VCaP (cell line): ENCODE results near the gene NAALADL2.
"Not testable (repeated sequence)": the region's sequence is repeated elsewhere in the genome, so short reads cannot be mapped to it uniquely, and the experiment has no call there.

ENCODE experiments used
- H3K27ac ChIP-seq: fragments of 450-650 bp; 2 replicates; pipeline ENCODE4 v1.5.1; 2017
- TF ChIP-seq, protein P1 (sequence below): fragments of 450-650 bp; conservative IDR thresholded peaks from 2 replicates; pipeline ENCODE4 v1.5.1; 2017; ENCODE audit warnings: mild to moderate bottlenecking, moderate library complexity

Gene NAALADL2

DNA sequence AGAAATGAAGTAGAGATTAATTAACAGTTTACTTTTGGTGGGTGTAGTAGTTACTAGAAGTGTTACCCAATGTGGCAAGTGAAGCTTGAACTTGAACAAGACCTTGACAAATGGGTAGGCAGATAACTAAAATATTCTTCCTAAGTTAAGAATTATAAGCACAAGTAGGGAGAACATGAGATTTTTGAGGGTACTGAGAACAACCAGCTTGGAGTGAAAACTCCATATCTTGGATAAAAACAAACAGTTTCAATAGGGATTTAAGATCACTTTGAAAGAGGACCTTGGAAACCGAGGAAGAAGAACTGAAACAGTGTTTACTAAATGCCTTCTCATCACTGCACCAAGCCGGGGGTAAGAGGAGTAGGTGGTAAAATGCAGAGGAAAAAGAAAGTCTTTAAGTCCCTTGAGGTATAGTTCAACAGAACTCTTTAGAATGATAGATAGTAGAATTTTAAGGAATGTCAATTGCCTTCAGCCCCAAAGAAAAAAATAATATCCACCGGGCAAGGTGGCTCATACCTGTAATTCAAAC is 496.7 kb downstream of the NAALADL2 start:
- H3K27ac ChIP-seq, result no peak overlapping the region
- TF ChIP-seq, protein P1, sequence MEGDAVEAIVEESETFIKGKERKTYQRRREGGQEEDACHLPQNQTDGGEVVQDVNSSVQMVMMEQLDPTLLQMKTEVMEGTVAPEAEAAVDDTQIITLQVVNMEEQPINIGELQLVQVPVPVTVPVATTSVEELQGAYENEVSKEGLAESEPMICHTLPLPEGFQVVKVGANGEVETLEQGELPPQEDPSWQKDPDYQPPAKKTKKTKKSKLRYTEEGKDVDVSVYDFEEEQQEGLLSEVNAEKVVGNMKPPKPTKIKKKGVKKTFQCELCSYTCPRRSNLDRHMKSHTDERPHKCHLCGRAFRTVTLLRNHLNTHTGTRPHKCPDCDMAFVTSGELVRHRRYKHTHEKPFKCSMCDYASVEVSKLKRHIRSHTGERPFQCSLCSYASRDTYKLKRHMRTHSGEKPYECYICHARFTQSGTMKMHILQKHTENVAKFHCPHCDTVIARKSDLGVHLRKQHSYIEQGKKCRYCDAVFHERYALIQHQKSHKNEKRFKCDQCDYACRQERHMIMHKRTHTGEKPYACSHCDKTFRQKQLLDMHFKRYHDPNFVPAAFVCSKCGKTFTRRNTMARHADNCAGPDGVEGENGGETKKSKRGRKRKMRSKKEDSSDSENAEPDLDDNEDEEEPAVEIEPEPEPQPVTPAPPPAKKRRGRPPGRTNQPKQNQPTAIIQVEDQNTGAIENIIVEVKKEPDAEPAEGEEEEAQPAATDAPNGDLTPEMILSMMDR, result no peak

DNA sequence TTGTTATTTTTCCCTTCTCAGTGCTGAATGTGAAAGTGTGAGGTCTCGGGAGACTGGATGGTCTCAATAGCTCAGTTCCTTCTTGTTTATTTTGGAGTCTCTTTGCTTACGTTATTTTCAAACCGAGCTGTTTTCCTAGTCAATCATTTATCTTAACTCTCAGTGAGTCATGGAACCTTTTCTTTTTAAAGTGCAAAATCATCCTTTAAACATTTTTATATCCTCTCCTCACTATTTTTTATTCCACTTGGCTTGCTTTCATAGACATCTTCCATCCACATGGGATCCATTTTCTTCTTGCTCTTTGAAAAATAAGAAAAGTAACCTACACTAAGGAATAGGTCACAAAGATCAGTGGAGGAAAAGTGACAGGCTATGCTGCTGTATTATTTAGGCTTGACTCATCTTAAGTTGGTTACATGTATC is 497.8 kb downstream of the NAALADL2 start:
- H3K27ac ChIP-seq, result no peak overlapping the region
- TF ChIP-seq, protein P1, result no peak

DNA sequence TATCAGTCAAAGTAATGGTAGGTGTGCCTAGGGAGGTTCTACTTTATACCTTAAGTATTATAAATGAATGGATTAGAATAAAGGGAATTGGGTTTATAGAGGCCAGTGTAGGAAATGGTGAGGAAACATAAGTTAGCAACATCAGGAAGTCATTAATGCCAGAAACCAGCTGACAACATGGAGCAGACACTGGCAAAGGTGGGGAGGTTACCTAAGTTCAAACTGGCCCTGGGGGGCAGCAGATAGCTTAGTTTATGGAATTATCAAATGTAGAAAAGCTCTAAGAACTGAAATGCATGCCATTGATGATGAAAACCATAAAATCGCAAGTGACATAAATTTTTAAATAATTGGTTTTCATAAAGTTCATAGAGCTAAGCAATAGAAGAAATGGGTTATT is 498.6 kb downstream of the NAALADL2 start:
- TF ChIP-seq, protein P1, result no peak
- no peak overlapping the region for H3K27ac ChIP-seq

DNA sequence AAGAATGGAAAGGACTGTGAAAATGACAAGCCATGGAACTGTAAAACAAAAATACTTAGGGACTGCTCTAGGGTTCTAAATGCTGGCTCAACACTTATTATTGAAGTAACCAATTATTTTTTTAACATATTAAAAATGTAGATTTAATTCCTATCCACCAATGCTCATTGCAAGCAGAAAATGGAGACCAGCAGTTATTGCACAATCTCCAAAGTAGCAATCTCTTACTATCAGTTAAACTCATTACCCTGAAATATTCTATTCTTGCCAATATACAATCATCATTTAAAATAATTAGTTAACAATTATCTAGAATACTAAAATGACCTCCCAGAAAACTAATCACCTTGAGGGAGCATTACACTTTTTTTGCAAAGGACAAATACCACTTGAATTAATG is 499.8 kb downstream of the NAALADL2 start:
- TF ChIP-seq, protein P1, result no peak
- H3K27ac ChIP-seq, result no peak overlapping the region

DNA sequence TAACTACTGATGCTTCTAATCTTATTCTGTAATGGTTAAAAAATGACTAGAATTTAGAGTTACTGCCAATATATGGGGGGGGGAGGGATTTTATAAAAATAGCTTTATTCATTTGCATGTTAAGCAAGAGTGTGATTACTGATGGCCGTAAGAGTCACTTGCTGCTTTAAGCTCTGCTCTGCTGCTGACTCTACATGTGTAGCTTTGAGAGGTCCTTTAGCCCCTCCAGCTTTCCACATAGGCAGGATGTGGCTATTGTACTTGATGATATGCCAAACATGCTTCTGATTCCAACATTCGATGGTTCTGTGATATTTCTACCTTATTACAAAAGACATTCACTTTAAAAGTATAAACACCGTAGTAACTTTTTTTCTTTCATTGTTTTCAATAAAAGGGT is 511.3 kb downstream of the NAALADL2 start:
- H3K27ac ChIP-seq, result not testable (repeated sequence)

DNA sequence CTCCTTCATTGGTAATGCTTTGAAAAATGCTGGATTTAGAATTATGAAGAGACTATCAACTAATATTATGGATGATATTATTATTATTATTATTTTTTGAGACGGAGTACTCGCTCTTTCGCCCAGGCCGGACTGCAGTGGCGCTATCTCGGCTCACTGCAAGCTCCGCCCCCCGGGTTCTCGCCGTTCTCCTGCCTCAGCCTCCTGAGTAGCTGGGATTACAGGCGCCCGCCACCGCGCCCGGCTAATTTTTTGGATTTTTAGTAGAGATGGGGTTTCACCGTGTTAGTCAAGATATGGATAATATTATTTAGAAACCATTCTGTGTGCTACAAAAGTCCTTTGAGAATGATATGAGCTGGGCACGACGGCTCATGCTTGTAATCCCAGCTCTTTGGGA is 512.1 kb downstream of the NAALADL2 start:
- not testable (repeated sequence) for H3K27ac ChIP-seq

DNA sequence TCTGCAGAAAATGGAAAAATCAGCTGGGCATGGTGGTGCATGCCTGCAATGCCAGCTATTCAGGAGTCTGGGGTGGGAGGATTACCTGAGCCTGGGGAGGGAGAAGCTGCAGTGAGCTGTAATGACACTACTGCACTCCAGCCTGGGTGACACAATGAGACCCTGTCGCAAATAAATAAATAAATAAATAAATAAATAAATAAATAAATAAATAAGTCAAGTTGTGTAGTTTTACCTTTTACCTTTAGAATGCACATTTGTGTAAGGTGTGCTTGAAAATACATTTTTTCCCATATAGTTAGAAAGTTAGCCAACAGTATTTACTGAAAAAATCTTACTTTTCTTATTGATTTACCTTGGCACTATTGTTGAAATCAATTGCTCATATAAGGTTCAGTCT is 515.6 kb downstream of the NAALADL2 start:
- TF ChIP-seq, protein P1, result no peak
- no peak overlapping the region for H3K27ac ChIP-seq

DNA sequence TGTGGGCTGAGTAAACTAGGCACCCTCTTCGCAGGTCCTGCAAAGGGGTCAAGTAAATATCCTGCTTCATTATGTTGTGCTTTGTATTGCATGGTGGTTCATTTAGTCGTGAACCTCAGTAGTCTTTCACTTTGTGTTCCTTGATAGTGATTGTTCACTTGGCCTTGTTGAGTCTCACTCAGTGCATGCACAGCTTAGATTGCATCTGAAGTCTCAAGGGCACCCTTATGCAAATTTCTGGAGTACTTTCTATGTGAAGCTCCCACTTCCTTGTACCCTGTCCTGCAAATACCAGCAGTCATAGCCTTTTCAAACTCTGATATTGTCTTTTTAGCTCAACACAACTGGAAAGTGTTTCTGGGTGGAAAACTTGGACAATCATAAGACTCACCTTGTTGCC is 519.2 kb downstream of the NAALADL2 start:
- TF ChIP-seq, protein P1, result no peak
- no peak overlapping the region for H3K27ac ChIP-seq

DNA sequence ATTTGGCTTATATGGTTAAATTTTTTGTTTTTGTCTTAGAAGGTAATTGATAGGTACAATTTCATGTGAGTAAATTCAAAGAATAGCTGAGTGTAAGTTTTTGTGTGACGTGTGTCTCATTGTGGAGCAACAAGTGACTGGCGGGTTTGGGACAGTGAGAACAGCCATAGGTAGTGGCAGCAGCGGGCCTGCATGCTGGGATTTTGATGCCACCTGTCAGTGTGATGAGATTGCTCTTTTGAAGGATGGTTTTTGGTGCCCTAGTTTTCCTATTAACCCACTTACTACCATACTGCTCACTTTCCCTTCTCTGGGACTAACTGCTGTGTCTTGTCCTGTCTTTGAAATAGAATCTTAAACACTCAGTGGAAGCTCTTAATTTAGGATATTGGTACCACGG is 522.6 kb downstream of the NAALADL2 start:
- TF ChIP-seq, protein P1, result no peak
- H3K27ac ChIP-seq, result no peak overlapping the region
